BLaER1 (cell line): Measurements from ENCODE around the gene TBL1XR1.
"Not testable (repeated sequence)": the region's sequence is repeated elsewhere in the genome, so short reads cannot be mapped to it uniquely, and the experiment has no call there.

Source experiments
- H3K27ac ChIP-seq: shearing (Covaris generic); formaldehyde crosslinking; 2 replicates; pipeline ENCODE4 v1.8.1; 2022
- H3K27me3 ChIP-seq: shearing (Covaris generic); formaldehyde crosslinking; 2 replicates; pipeline ENCODE4 v1.8.1; 2022
- H3K36me3 ChIP-seq: shearing (Covaris generic); formaldehyde crosslinking; 2 replicates; pipeline ENCODE4 v1.8.1; 2022
- H3K4me1 ChIP-seq: shearing (Covaris generic); formaldehyde crosslinking; 2 replicates; pipeline ENCODE4 v1.8.1; 2022
- H3K4me2 ChIP-seq: shearing (Covaris generic); formaldehyde crosslinking; 2 replicates; pipeline ENCODE4 v1.8.1; 2022
- H3K4me3 ChIP-seq: shearing (Covaris generic); formaldehyde crosslinking; 2 replicates; pipeline ENCODE4 v1.8.1; 2022
- H3K9ac ChIP-seq: shearing (Covaris generic); formaldehyde crosslinking; 2 replicates; pipeline ENCODE4 v1.8.1; 2022
- H3K9me3 ChIP-seq: shearing (Covaris generic); formaldehyde crosslinking; 2 replicates; pipeline ENCODE4 v1.8.1; 2022
- H4K20me1 ChIP-seq: shearing (Covaris generic); formaldehyde crosslinking; 2 replicates; pipeline ENCODE4 v1.8.1; 2022
- Cebpa-rat ChIP-seq: shearing (Covaris generic); IDR thresholded peaks from 2 replicates; pipeline ENCODE4 v1.8.1; 2022

Gene TBL1XR1

GRCh38 chr3:177169936-177170722 is 27.2 kb downstream of the TBL1XR1 start:
- Histone ChIP-seq H3K27ac (no peak overlapping the region), H3K4me3 (no peak overlapping the region), H3K36me3 (peaks cover 83% of the 10 kb centered on the region), H3K9ac (no peak overlapping the region), H3K4me1 (peaks cover 33% of the 10 kb centered on the region; the same call in 1 of the 2 replicates), H4K20me1 (peaks cover 100% of the 10 kb centered on the region), H3K27me3 (no peaks in the 10 kb centered on the region), H3K4me2 (no peak overlapping the region; the same call in 1 of the 2 replicates), H3K9me3 (peaks cover 37% of the 10 kb centered on the region)
- no peak for TF ChIP-seq Cebpa-rat

- TF ChIP-seq Cebpa-rat: no peak
- Histone ChIP-seq H3K9ac (no peak overlapping the region), H3K4me3 (no peak overlapping the region), H3K4me2 (no peak overlapping the region), H4K20me1 (peaks cover 100% of the 10 kb centered on the region), H3K4me1 (peaks cover 28% of the 10 kb centered on the region; the same call in 1 of the 2 replicates), H3K27me3 (no peaks in the 10 kb centered on the region), H3K27ac (no peak overlapping the region), H3K9me3 (peaks cover 45% of the 10 kb centered on the region), H3K36me3 (peaks cover 82% of the 10 kb centered on the region)
Observed at GRCh38 chr3:177168431-177168830, 28.9 kb downstream of the TBL1XR1 start.

GRCh38 chr3:177162742-177163141 is 34.5 kb downstream of the TBL1XR1 start:
- peaks cover 100% of the 10 kb centered on the region for H4K20me1 ChIP-seq
- H3K4me1 ChIP-seq: peaks cover 37% of the 10 kb centered on the region
- TF ChIP-seq Cebpa-rat: no peak
- H3K36me3 ChIP-seq: peaks cover 86% of the 10 kb centered on the region
- no peak overlapping the region for H3K9ac ChIP-seq
- H3K4me2 ChIP-seq: no peak overlapping the region
- peaks cover 28% of the 10 kb centered on the region; the same call in 1 of the 2 replicates for H3K9me3 ChIP-seq
- no peak overlapping the region for H3K4me3 ChIP-seq
- H3K27me3 ChIP-seq: no peaks in the 10 kb centered on the region
- H3K27ac ChIP-seq: no peak overlapping the region

GRCh38 chr3:177161603-177162002 is 35.7 kb downstream of the TBL1XR1 start:
- peaks cover 23% of the 10 kb centered on the region; the same call in 1 of the 2 replicates for H3K9me3 ChIP-seq
- H3K27me3 ChIP-seq, H3K9ac ChIP-seq, H3K27ac ChIP-seq, H3K4me2 ChIP-seq, H3K4me3 ChIP-seq: not testable (repeated sequence)
- H3K4me1 ChIP-seq: peaks cover 34% of the 10 kb centered on the region
- peaks cover 86% of the 10 kb centered on the region for H3K36me3 ChIP-seq
- H4K20me1 ChIP-seq: peaks cover 100% of the 10 kb centered on the region

- TF ChIP-seq Cebpa-rat: no peak
- peaks cover 100% of the 10 kb centered on the region for H4K20me1 ChIP-seq
- H3K27ac ChIP-seq: no peak overlapping the region
- peak overlapping the region; percentile 19 for H3K4me2 ChIP-seq
- no peak overlapping the region for H3K9ac ChIP-seq
- no peaks in the 10 kb centered on the region for H3K27me3 ChIP-seq
- H3K4me3 ChIP-seq: no peak overlapping the region
- peaks cover 5% of the 10 kb centered on the region; the same call in 1 of the 2 replicates for H3K9me3 ChIP-seq
- peaks cover 30% of the 10 kb centered on the region for H3K4me1 ChIP-seq
- H3K36me3 ChIP-seq: peaks cover 71% of the 10 kb centered on the region
Observed at GRCh38 chr3:177158461-177158860, 38.8 kb downstream of the TBL1XR1 start.

- H3K27me3 ChIP-seq: no peaks in the 10 kb centered on the region
- H3K4me1 ChIP-seq: peaks cover 40% of the 10 kb centered on the region
- H3K4me3 ChIP-seq: no peak overlapping the region
- H4K20me1 ChIP-seq: peaks cover 100% of the 10 kb centered on the region
- H3K4me2 ChIP-seq: no peak overlapping the region
- no peaks in the 10 kb centered on the region for H3K9me3 ChIP-seq
- peaks cover 71% of the 10 kb centered on the region for H3K36me3 ChIP-seq
- no peak overlapping the region for H3K9ac ChIP-seq
- no peak overlapping the region for H3K27ac ChIP-seq
- TF ChIP-seq Cebpa-rat: no peak
Observed at GRCh38 chr3:177157492-177157891, 39.8 kb downstream of the TBL1XR1 start.

GRCh38 chr3:177154733-177155132 is 42.5 kb downstream of the TBL1XR1 start:
- no peak for TF ChIP-seq Cebpa-rat
- H3K9ac ChIP-seq: no peak overlapping the region
- H3K4me3 ChIP-seq: no peak overlapping the region
- H3K9me3 ChIP-seq: no peaks in the 10 kb centered on the region
- H3K36me3 ChIP-seq: peaks cover 62% of the 10 kb centered on the region
- H3K27ac ChIP-seq: no peak overlapping the region
- no peaks in the 10 kb centered on the region for H3K27me3 ChIP-seq
- H3K4me1 ChIP-seq: peaks cover 56% of the 10 kb centered on the region
- peaks cover 100% of the 10 kb centered on the region for H4K20me1 ChIP-seq
- H3K4me2 ChIP-seq: no peak overlapping the region

GRCh38 chr3:177150970-177151627 is 46.2 kb downstream of the TBL1XR1 start:
- no peaks in the 10 kb centered on the region for H3K9me3 ChIP-seq
- H3K4me1 ChIP-seq: peaks cover 77% of the 10 kb centered on the region
- H4K20me1 ChIP-seq: peaks cover 100% of the 10 kb centered on the region
- H3K27ac ChIP-seq: no peak overlapping the region
- no peaks in the 10 kb centered on the region for H3K27me3 ChIP-seq
- peak overlapping the region; percentile 17 for H3K4me2 ChIP-seq
- TF ChIP-seq Cebpa-rat: no peak
- H3K36me3 ChIP-seq: peaks cover 56% of the 10 kb centered on the region
- H3K4me3 ChIP-seq: no peak overlapping the region
- H3K9ac ChIP-seq: no peak overlapping the region

- H3K4me1 ChIP-seq: peaks cover 84% of the 10 kb centered on the region
- H3K27ac ChIP-seq: no peak overlapping the region
- peak overlapping the region; percentile 17 for H3K4me2 ChIP-seq
- H3K4me3 ChIP-seq: no peak overlapping the region
- peaks cover 55% of the 10 kb centered on the region for H3K36me3 ChIP-seq
- H3K9me3 ChIP-seq: no peaks in the 10 kb centered on the region
- no peaks in the 10 kb centered on the region for H3K27me3 ChIP-seq
- H3K9ac ChIP-seq: no peak overlapping the region
- H4K20me1 ChIP-seq: peaks cover 100% of the 10 kb centered on the region
- TF ChIP-seq Cebpa-rat: no peak
Observed at GRCh38 chr3:177150218-177150916, 46.9 kb downstream of the TBL1XR1 start.
